Astrocyte of the spinal cord (primary cell): ENCODE measurements around the gene DAPP1.
A peak's percentile ranks its signal among the peaks of the same experiment; 100 is the strongest.

Experiments
- DNase-seq: peaks from one replicate; pipeline ENCODE4 v3.0.0; 2011; ENCODE audit warnings: low read depth, low spot score
- H3K4me3 ChIP-seq: 2 replicates; pipeline ENCODE4 v1.5.1; 2011; ENCODE audit warnings: low read depth, mild to moderate bottlenecking, low read length, moderate library complexity
- CTCF ChIP-seq: IDR thresholded peaks from 2 replicates; pipeline ENCODE4 v1.5.1; 2012; ENCODE audit warnings: low read depth, mild to moderate bottlenecking, low read length, inconsistent platforms
- in situ Hi-C: cut with HindIII; loops from 2 replicates; pipeline ENCODE4 v1.10.0; 2017; ENCODE audit warnings: low sequenced_read_pairs

Gene DAPP1

GRCh38 chr4:99810536-99810935 is 6.1 kb upstream of the DAPP1 start:
- H3K4me3 ChIP-seq = no peak overlapping the region
- DNase-seq = no peak
- no peak for TF ChIP-seq CTCF
- in situ Hi-C loops = no loop called here

- no peak for TF ChIP-seq CTCF
- in situ Hi-C loops = no loop called here
- no peak for DNase-seq
- no peak overlapping the region for H3K4me3 ChIP-seq
These were observed 5.5 kb upstream of the DAPP1 start for GRCh38 chr4:99811117-99811516.

GRCh38 chr4:99811850-99812249 is 4.8 kb upstream of the DAPP1 start:
- in situ Hi-C loops = no loop called here
- peak; percentile 45 for TF ChIP-seq CTCF
- peak; percentile 20 for DNase-seq
- H3K4me3 ChIP-seq = no peak overlapping the region

GRCh38 chr4:99815597-99816011 is 1.0 kb upstream of the DAPP1 start:
- in situ Hi-C loops = no loop called here
- DNase-seq = no peak
- TF ChIP-seq CTCF = no peak
- no peak overlapping the region for H3K4me3 ChIP-seq

- H3K4me3 ChIP-seq = no peak overlapping the region
- TF ChIP-seq CTCF = no peak
- in situ Hi-C loops = no loop called here
- no peak for DNase-seq
These were observed 773 bp downstream of the DAPP1 start for GRCh38 chr4:99817309-99817890.

- DNase-seq = no peak
- TF ChIP-seq CTCF = no peak
- in situ Hi-C loops = no loop called here
- no peak overlapping the region for H3K4me3 ChIP-seq
These were observed 2.0 kb downstream of the DAPP1 start for GRCh38 chr4:99818661-99819060.
